IPS DF 4.7 (cell line): ENCODE results near the gene IL1R2.

Experiments
- DNase-seq: peaks from one replicate; pipeline ENCODE4 v3.0.0-alpha.2; 2013; ENCODE audit warnings: low spot score; ENCODE audit errors: extremely low read depth

Gene IL1R2

GRCh38 chr2:101974663-101975062 is 17.1 kb upstream of the IL1R2 start:
- DNase-seq = no peak

DNA sequence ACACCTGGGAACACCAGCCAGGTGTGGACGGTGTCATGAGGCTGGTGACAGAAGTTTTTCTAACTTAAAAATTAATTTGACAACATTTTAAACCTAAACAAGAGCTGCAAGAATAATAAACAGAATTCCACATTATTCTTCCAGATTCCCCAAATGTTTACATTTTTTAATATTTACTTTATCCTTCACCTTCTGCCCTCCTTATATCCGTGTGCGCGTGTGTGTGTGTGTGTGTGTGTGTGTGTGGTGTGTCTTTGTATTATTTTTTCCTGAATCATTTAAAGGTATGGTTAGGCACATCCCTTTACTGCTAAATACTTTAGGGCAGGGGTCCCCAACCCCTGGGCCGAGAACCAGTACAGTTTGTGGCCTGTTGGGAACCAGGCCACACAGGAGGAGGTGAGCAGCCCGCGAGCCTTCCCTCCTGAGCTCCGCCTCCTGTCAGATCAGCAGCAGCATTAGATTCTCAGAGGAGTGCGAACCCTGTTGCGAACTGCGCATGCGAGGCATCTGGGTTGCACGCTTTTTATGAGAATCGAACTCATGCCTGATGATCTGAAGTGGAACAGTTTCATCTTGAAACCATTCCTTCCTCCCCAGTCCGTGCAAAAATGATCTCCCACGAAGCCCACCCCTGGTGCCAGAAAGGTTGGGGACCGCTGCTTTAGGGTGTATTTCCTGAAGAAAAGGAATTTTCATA is 16.4 kb upstream of the IL1R2 start:
- DNase-seq = no peak

GRCh38 chr2:101976891-101977290 is 14.9 kb upstream of the IL1R2 start:
- DNase-seq = no peak

GRCh38 chr2:101980368-101980767 is 11.4 kb upstream of the IL1R2 start:
- no peak for DNase-seq

- no peak for DNase-seq
Observed at GRCh38 chr2:101981066-101981465, 10.7 kb upstream of the IL1R2 start.

GRCh38 chr2:101981504-101981903 is 10.3 kb upstream of the IL1R2 start:
- no peak for DNase-seq

DNA sequence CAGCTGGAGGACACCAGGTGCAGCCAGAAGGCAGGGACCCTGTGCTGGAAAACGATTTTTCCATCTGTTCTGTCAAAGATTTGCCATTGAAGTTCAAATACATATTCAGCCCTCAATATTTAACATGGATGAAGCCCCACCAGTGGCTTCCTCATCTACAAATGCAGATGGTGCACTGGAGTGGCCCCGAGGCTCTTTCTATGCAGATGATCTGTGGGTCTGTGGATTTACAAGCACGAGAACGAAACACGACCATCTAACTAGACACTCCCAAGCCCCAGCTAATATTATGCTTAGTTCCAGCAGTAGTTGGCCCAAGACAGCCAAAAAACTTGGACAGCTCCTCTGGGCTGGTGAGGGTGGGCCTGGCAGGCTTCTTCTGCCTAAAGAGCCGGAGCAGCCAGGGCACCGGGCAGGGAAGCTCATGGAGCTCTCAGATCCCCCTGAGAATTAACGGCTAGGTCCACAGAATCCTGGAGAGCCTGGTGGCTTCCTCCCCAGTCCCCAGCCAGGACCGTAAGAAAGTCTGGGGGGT is 9.2 kb upstream of the IL1R2 start:
- DNase-seq = no peak

GRCh38 chr2:101983486-101983885 is 8.3 kb upstream of the IL1R2 start:
- DNase-seq = no peak

GRCh38 chr2:101983928-101984327 is 7.8 kb upstream of the IL1R2 start:
- no peak for DNase-seq

GRCh38 chr2:101984656-101985055 is 7.1 kb upstream of the IL1R2 start:
- no peak for DNase-seq

- DNase-seq = no peak
Observed at GRCh38 chr2:101985101-101985792, 6.5 kb upstream of the IL1R2 start.

GRCh38 chr2:101985793-101986164 is 6.0 kb upstream of the IL1R2 start:
- DNase-seq = no peak

DNA sequence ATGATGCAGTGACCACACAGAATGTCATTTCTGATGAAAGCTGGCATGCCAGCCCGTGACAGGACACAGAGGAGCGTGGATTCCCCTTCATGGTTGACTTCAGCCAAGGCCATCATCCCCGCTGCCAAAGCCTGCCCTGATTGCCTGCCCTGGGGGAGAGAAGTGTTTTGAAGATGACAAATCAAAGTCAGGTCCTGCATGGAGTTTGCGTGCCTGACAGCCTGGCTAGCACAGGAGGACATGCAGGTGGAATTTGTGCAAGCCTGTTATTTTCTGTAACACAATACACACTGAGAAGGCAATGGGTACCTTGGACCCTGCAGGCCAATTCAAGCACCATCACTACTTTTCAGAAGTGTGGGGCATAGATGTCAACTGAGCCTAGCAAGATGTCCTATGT is 5.4 kb upstream of the IL1R2 start:
- no peak for DNase-seq

DNA sequence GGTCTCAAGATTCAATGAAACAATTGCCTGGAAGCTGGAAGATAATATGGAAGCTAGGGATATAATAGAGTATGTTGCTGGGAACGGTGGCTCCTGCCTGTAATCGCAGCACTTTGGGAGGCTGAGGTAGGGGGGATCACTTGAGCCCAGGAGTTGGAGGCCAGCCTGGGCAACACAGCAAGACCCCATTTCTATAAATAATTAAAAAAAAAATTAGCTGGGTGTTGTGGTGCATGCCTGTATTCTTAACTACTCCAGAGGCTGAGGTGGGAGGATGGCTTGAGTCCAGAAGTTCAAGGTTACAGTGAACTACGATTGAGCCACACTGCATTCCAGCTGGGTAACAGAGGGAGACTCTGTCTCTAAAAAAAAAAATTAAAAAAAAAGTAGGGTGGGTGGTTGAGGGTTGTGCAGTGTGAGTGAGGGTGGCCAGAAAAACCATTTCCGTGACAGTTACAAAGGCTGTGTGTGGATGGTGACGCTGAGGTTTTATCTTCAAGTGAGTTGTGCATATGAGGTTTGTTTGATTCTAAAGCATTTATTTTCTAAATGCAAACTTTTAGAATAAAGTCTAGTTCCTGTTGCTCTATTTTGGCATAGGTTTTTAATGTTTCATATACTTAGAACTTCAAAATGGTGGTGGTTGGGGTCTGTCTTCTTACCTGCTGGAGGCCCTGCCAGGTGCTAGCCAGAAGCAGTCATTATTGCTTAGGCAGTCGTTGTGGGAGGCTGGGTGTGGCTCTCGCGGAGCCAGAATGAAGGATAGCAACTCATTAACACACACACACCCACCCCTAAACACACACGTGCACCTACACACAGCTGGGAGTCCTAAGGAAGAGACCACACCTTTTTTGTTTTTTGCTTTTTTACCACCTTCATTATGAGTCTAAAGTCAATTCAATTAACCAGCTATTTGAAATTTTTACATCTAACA is 4.7 kb upstream of the IL1R2 start:
- DNase-seq = no peak

GRCh38 chr2:101987832-101988231 is 3.9 kb upstream of the IL1R2 start:
- DNase-seq = no peak

DNA sequence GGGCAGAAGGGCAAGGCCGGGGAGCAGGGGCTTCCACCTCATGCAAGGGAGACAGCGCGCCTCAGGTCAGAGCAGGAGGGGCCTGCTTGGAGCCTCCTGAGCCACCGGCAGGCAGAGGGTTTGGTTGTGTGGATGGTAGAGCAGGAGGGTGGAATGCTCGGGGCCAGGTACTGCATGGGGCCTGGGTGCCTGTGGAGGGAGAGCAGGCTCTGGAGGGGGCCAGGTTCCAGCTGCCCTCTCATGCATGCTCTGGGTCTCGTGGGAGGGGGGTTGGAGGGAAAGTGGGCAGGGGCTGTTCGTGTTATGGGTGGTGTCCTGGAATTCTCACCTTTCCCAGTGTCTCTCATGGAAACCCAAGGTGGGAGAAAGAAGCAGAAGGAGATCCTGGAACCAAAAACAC is 3.2 kb upstream of the IL1R2 start:
- DNase-seq = no peak

DNA sequence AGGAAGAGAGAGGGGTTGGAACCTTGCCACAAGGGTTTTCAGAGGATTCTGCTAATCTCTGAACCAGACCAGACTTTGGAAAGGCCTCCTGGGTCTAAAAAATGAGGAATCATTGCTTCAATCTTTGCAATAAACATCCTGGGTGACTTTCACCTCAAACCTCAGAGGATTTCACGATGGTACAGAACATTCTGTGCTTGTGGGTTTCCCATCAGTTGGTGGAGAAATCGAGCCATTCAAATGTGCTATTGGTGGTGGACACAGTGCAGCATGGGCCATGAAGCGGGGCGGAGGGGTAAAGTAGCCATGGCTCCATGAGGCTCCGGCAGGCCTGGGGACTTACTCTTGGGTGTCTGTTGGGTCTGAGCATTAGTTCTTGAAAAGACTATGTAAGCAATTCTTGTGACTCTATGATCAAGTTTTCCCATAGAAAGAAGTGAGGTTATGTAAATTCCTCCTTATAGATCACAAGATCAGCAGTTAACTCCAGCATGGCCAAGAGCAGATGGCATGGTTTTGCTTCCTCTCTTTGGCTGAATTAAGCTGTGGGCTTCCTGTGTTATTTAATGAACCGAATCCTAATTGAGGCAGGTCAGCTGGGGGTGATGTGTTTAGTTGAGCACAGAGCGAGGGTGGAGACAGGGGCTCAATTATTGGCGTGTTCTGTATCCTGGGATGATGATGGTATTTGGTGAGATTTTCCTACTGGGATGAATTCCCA is 1.9 kb upstream of the IL1R2 start:
- no peak for DNase-seq

DNA sequence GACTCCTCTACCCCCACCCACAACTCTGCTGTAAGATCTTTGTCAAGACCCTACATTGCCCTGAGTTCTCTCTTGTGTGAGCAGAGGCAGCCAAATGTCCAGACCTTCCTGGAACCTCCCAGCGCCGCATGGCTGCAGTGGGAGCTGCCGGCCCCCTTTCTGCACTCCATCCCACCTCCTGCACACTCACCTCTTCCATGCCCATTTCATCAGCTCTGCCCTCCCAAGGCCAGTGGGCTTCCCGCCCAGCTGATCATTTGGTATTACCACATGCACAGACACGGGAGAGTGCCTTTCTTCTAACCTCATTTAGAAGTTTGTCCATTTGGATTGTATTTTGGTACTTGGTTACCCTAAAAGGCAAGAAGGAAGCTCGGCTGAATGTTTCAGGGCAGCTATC is 2.0 kb downstream of the IL1R2 start:
- no peak for DNase-seq

DNA sequence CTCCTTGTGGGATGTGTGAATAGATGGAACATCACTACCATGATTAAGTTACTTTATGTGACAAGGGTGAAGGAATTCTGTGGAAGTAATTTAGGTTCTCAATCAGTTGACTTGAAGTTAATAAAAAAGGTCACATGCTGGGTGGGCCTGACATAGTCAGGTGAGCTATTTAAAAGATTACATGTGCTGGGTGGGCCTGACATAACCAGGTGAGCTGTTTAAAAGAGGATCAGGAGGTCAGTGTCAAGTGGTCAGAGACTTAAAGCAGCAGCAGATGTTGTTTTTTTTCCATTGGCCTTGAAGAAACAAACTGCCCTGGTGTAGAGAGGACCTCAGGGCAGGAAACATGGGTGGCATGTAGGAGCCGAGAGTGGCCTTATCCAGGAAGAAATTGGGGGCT is 3.3 kb downstream of the IL1R2 start:
- DNase-seq = no peak

DNA sequence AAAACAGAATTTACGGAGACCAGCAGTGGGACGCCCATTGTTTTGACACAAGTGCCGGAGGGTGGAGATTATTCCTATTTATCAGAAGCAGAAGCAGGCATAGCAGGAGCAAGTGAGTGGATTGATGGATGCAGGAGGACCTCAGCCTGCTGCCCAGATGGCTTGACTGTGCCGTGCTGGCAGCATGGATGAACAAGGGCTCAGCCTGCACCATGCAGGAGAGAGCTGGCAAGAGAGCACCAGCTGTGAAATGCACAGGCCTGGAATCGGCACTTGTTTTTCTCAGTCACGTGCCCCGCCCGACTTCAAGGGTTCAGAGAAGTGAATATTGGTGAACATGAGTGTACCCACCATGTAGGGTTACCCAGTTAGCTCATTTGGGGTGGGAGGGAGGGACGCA is 4.0 kb downstream of the IL1R2 start:
- DNase-seq = no peak

- DNase-seq = no peak
Observed at GRCh38 chr2:101998556-101998895, 6.8 kb downstream of the IL1R2 start.
